Activated CD8-positive, alpha-beta T cell treated with anti-CD3 and anti-CD28 coated beads for 36 hours (primary cell): ENCODE data around the gene ABCD4. TPM values are rescaled to one million over a fixed set of nuclear protein-coding genes. Genes with fewer than 3 reads are reported as not detected.
A peak's percentile ranks its signal among the peaks of the same experiment; 100 is the strongest.
"Not testable (repeated sequence)": the region's sequence is repeated elsewhere in the genome, so short reads cannot be mapped to it uniquely, and the experiment has no call there.

ENCODE experiments used
- ATAC-seq: fragments of 200-7000 bp; cut with Tn5 transposase; one replicate; pipeline ENCODE4 v1.10.0; 2021; ENCODE audit warnings: mild to moderate bottlenecking, moderate library complexity
- CTCF ChIA-PET: fragments of 350-600 bp; sonication (Branson Sonifier 250); formaldehyde crosslinking; loops from one replicate; lab custom pipeline; 2021; ENCODE audit warnings: antibody characterized with exemption; lab: Charles Lee
- POLR2A ChIA-PET: fragments of 350-600 bp; sonication (Branson Sonifier 250); formaldehyde crosslinking; loops from one replicate; lab custom pipeline; 2021; ENCODE audit warnings: antibody characterized with exemption; lab: Charles Lee
- DNase-seq: peaks from one replicate; pipeline ENCODE4 v3.0.0-alpha.2; 2020
- H3K27ac Mint-ChIP-seq: one replicate; pipeline ENCODE4 v1.8.0; 2021; ENCODE audit warnings: mild to moderate bottlenecking, mixed read lengths
- H3K27me3 Mint-ChIP-seq: one replicate; pipeline ENCODE4 v1.8.0; 2021; ENCODE audit warnings: mixed read lengths
- H3K36me3 Mint-ChIP-seq: one replicate; pipeline ENCODE4 v1.8.0; 2021; ENCODE audit warnings: low read depth, mixed read lengths
- H3K4me1 Mint-ChIP-seq: one replicate; pipeline ENCODE4 v1.8.0; 2021; ENCODE audit warnings: low read depth, mixed read lengths
- H3K4me3 Mint-ChIP-seq: one replicate; pipeline ENCODE4 v1.8.0; 2021; ENCODE audit warnings: mild to moderate bottlenecking, moderate library complexity, mixed read lengths
- H3K9me3 Mint-ChIP-seq: one replicate; pipeline ENCODE4 v1.8.0; 2021; ENCODE audit warnings: mixed read lengths
- intact Hi-C: fragments of 100-400 bp; cut with micrococcal nuclease; formaldehyde crosslinking; loops from one replicate; pipeline ENCODE4 v1.10.0; 2022
- total RNA-seq, 2 experiments: library from RNA; stranded (reverse); gene quantifications; one replicate each; pipeline ENCODE4 v1.2.3, GENCODE V29; 2021
- TF ChIP-seq, protein P1 (sequence below): fragments of 200-600 bp; IDR thresholded peaks from one replicate; pipeline ENCODE4 v1.8.0; 2022; ENCODE audit warnings: antibody characterized with exemption, mild to moderate bottlenecking

Gene ABCD4
- total RNA-seq, 2 experiments from 2014 or later = 44.6 to 46.0 TPM

DNA sequence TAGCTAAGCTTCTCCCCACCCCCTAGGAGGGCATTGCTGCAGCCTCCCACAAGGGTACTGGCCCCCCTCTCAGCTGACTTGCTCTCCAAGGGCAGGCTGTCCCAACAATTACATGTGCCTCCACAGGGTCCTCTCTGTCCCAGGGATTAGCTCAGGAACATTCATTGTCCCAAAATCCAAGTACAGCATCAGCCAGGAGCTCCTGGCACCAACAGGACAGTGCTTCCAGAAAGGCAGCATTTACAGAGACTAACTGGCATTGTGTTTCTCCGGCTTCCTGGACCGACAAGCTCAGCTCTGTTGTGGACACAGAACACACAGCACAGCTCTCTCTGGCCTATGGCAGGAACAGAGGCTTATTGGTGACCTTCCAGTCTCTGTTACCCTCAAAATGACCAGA lies 21.7 kb downstream of the ABCD4 start:
- no peak for ATAC-seq
- TF ChIP-seq, protein P1, sequence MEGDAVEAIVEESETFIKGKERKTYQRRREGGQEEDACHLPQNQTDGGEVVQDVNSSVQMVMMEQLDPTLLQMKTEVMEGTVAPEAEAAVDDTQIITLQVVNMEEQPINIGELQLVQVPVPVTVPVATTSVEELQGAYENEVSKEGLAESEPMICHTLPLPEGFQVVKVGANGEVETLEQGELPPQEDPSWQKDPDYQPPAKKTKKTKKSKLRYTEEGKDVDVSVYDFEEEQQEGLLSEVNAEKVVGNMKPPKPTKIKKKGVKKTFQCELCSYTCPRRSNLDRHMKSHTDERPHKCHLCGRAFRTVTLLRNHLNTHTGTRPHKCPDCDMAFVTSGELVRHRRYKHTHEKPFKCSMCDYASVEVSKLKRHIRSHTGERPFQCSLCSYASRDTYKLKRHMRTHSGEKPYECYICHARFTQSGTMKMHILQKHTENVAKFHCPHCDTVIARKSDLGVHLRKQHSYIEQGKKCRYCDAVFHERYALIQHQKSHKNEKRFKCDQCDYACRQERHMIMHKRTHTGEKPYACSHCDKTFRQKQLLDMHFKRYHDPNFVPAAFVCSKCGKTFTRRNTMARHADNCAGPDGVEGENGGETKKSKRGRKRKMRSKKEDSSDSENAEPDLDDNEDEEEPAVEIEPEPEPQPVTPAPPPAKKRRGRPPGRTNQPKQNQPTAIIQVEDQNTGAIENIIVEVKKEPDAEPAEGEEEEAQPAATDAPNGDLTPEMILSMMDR = no peak
- CTCF ChIA-PET = interaction anchor here (0.5 to 0.6 kb wide), 2 partner anchors 13 to 887 kb away, joined by 3 read pairs; no protein-coding TSS in a partner anchor
- Mint-ChIP-seq H3K4me1 (no peaks in the 10 kb centered on the region), H3K27ac (no peak overlapping the region), H3K4me3 (no peak overlapping the region), H3K9me3 (peaks cover 8% of the 10 kb centered on the region), H3K27me3 (no peaks in the 10 kb centered on the region), H3K36me3 (peaks cover 26% of the 10 kb centered on the region)
- intact Hi-C loops = no loop called here
- POLR2A ChIA-PET = no interaction called here
- no peak for DNase-seq

DNA sequence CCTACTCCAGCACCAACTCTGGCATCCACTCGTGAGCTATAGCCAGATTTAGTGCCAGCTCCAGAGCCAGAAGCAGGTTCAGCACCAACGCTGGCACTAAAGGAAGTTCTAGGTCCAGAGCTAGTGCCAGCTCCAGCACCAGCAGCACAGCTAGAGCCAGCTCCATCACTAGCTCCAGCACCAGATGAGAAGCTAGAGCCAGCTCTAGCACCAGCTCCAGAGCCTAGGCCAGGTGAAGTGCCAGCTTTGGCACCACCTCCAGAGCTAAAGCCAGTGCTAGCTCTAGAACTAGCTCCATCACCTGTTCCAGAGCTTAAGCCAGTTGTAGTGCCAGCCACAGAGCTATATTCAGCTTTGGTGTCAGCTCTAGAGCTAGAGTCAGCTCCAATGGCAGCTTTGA lies 24.7 kb downstream of the ABCD4 start:
- peaks cover 11% of the 10 kb centered on the region for H3K36me3 Mint-ChIP-seq
- DNase-seq (no peak), ATAC-seq (no peak)
- no peak overlapping the region for H3K4me3 Mint-ChIP-seq
- H3K27ac Mint-ChIP-seq = no peak overlapping the region
- intact Hi-C loops = no loop called here
- no peaks in the 10 kb centered on the region for H3K27me3 Mint-ChIP-seq
- TF ChIP-seq, protein P1 = no peak
- ChIA-PET CTCF (interaction anchor here (0.5 to 1.8 kb wide), 2 partner anchors 61 to 167 kb away, joined by 3 to 5 read pairs; no protein-coding TSS in a partner anchor), POLR2A (interaction anchor here (0.6 to 0.7 kb wide), 2 partner anchors 96 to 1985 kb away, joined by 3 read pairs; no protein-coding TSS in a partner anchor)
- peaks cover 8% of the 10 kb centered on the region for H3K9me3 Mint-ChIP-seq
- peaks cover 3% of the 10 kb centered on the region for H3K4me1 Mint-ChIP-seq

DNA sequence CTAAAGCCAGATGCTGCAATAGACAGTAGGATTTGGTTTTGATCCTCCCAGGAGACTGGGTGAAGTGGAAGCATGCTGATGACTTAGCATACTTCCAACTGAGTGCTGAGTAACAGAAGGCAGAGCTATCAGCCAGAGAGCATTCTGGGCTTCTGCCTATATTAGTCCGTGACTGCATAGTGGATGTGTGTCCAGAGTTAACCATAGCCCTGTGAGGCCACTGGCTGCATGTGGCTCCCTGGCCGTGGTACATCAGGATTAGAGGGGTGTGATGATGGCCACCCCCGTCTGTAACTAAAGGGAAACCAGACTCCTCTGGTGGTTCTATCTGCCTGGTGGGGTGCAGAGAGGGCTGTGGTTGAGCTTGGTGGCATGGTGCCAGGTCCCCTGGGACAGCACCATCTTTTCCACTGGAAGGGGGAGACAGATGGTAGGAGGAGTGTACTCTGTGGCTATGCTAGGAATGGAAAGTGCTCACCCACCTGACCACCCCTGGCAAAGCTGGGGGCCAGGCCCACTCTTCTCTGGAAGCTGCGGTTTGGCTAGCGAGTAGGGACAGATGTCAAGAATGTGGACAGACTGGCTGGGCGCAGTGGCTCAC lies 27.4 kb downstream of the ABCD4 start:
- Mint-ChIP-seq H3K9me3 (peaks cover 8% of the 10 kb centered on the region), H3K27me3 (peaks cover 4% of the 10 kb centered on the region), H3K4me1 (peaks cover 3% of the 10 kb centered on the region), H3K36me3 (peaks cover 3% of the 10 kb centered on the region), H3K4me3 (no peak overlapping the region), H3K27ac (no peak overlapping the region)
- TF ChIP-seq, protein P1 = no peak
- ATAC-seq = no peak
- CTCF ChIA-PET = interaction anchor here (1.0 kb wide), 1 partner anchor 9 kb away, joined by 4 read pairs; no protein-coding TSS in a partner anchor
- POLR2A ChIA-PET = interaction anchor here (1.5 kb wide), 1 partner anchor 9 kb away, joined by 3 read pairs; no protein-coding TSS in a partner anchor
- DNase-seq = peak; percentile 19
- intact Hi-C loops = no loop called here

DNA sequence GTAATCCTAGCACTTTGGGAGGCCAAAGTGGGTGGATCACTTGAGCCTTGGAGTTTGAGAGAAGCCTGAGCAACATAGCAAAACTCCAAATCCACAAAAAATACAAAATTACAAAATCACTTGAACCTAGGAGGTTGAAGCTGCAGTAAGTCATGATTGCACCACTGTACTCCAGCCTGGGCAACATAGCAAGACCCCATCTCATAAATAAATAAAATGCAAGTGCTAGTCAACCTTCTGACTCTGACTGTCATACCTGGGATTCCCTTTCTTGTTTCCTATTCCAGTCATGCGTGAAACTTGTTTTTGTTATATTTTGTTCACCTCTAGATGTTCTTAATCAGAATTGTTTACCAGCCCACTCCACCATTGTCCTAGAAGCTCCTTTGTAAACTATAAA lies 31.4 kb downstream of the ABCD4 start:
- H3K4me3 Mint-ChIP-seq = no peak overlapping the region
- intact Hi-C loops = no loop called here
- ChIA-PET POLR2A (no interaction called here), CTCF (no interaction called here)
- peaks cover 5% of the 10 kb centered on the region for H3K27me3 Mint-ChIP-seq
- ATAC-seq = no peak
- H3K36me3 Mint-ChIP-seq = no peaks in the 10 kb centered on the region
- TF ChIP-seq, protein P1 = no peak
- peaks cover 3% of the 10 kb centered on the region for H3K4me1 Mint-ChIP-seq
- no peak overlapping the region for H3K27ac Mint-ChIP-seq
- no peaks in the 10 kb centered on the region for H3K9me3 Mint-ChIP-seq
- DNase-seq = no peak

DNA sequence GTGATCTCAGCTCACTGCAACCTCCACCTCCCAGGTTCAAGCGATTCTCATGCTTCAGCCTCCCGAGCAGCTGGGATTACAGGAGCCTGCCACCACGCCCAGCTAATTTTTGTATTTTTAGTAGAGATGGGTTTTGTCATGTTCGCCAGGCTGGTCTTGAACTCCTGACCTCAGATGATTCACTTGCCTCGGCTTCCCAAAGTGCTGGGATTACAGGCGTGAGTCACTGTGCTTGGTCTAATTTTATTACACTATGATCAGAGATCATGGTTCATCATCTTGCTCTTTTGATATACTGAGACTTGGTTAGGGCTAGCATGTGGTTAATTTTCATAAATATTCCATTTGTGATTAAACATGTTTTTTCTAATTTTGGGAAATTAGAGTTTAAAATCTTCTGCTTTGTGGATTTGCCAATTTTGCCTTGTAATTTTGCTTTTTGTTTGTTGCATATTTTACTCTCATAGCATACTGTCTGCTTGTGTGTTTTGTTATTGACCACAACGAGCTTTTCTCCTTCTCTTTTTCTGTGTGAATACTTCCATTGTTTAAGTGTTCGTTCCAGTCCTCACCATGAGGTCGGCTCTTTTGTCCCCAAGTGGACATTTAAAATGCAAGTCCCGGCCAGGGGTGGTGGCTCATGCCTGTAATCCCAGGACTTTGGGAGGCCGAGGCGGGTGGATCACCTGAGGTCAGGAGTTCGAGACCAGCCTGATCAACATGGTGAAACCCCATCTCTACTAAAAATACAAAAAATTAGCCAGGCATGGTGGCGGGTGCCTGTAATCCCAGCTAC lies 32.2 kb downstream of the ABCD4 start:
- H3K27me3 Mint-ChIP-seq, H3K4me1 Mint-ChIP-seq, H3K36me3 Mint-ChIP-seq, ATAC-seq, POLR2A ChIA-PET, H3K9me3 Mint-ChIP-seq, intact Hi-C loops, DNase-seq, H3K4me3 Mint-ChIP-seq, H3K27ac Mint-ChIP-seq: not testable (repeated sequence)
- CTCF ChIA-PET = interaction anchor here (1.6 kb wide), 1 partner anchor 14 kb away, joined by 6 read pairs; no protein-coding TSS in a partner anchor
